SK-N-SH treated with all-trans-retinoic acid at 6 μM for 48 hours (cell line): Measurements from ENCODE around the gene EPB42.
"Not testable (repeated sequence)": the region's sequence is repeated elsewhere in the genome, so short reads cannot be mapped to it uniquely, and the experiment has no call there.

ENCODE experiments used
- ATAC-seq: fragments of 200-7000 bp; cut with Tn5 transposase; 3 replicates; pipeline ENCODE4 v1.9.1; 2020; ENCODE audit warnings: mild to moderate bottlenecking, moderate library complexity
- BACH2 ChIP-seq: fragments of 250-450 bp; sonication (Bioruptor Pico); IDR thresholded peaks from 2 replicates; pipeline ENCODE4 v1.9.0; 2021; ENCODE audit warnings: mild to moderate bottlenecking, borderline replicate concordance
- CSDC2 ChIP-seq: fragments of 250-450 bp; sonication (Bioruptor Pico); IDR thresholded peaks from 2 replicates; pipeline ENCODE4 v1.5.0; 2020; ENCODE audit warnings: mild to moderate bottlenecking, moderate library complexity
- CSRNP3 ChIP-seq: fragments of 250-450 bp; sonication (Bioruptor Pico); IDR thresholded peaks from 2 replicates; pipeline ENCODE4 v1.5.1; 2021; ENCODE audit warnings: mild to moderate bottlenecking, moderate library complexity
- ESRRG ChIP-seq: fragments of 250-450 bp; sonication (Bioruptor Pico); IDR thresholded peaks from 2 replicates; pipeline ENCODE4 v1.6.1; 2021; ENCODE audit warnings: mild to moderate bottlenecking
- GLIS3 ChIP-seq: fragments of 250-450 bp; sonication (Bioruptor Pico); IDR thresholded peaks from 2 replicates; pipeline ENCODE4 v1.5.0; 2020; ENCODE audit warnings: mild to moderate bottlenecking, moderate library complexity
- OSR1 ChIP-seq: fragments of 250-450 bp; sonication (Bioruptor Pico); IDR thresholded peaks from 2 replicates; pipeline ENCODE4 v1.8.0; 2022; ENCODE audit warnings: moderate library complexity, mild to moderate bottlenecking, inconsistent platforms
- PATZ1 ChIP-seq: fragments of 250-450 bp; sonication (Bioruptor Pico); IDR thresholded peaks from 2 replicates; pipeline ENCODE4 v1.8.0; 2020; ENCODE audit warnings: mild to moderate bottlenecking, moderate library complexity, borderline replicate concordance
- POU6F1 ChIP-seq: fragments of 250-450 bp; sonication (Bioruptor Pico); IDR thresholded peaks from 2 replicates; pipeline ENCODE4 v1.8.0; 2021; ENCODE audit warnings: low read depth, mild to moderate bottlenecking, moderate library complexity, borderline replicate concordance
- PPARA ChIP-seq: fragments of 250-450 bp; sonication (Bioruptor Pico); IDR thresholded peaks from 2 replicates; pipeline ENCODE4 v1.5.0; 2020; ENCODE audit warnings: mild to moderate bottlenecking, borderline replicate concordance
- RARB ChIP-seq: fragments of 250-450 bp; sonication (Bioruptor Pico); IDR thresholded peaks from 2 replicates; pipeline ENCODE4 v1.8.0; 2021; ENCODE audit warnings: mild to moderate bottlenecking, moderate library complexity
- SNAI2 ChIP-seq: fragments of 250-450 bp; sonication (Bioruptor Pico); IDR thresholded peaks from 2 replicates; pipeline ENCODE4 v1.5.0; 2020; ENCODE audit warnings: mild to moderate bottlenecking, moderate library complexity
- TCF4 ChIP-seq: fragments of 250-450 bp; sonication (Bioruptor Pico); IDR thresholded peaks from 2 replicates; pipeline ENCODE4 v1.8.0; 2021; ENCODE audit warnings: mild to moderate bottlenecking, moderate library complexity, borderline replicate concordance
- TOX ChIP-seq: fragments of 250-450 bp; sonication (Bioruptor Pico); IDR thresholded peaks from 2 replicates; pipeline ENCODE4 v1.8.0; 2021; ENCODE audit warnings: mild to moderate bottlenecking, moderate library complexity, borderline replicate concordance
- TSHZ2 ChIP-seq: fragments of 250-450 bp; sonication (Bioruptor Pico); IDR thresholded peaks from 2 replicates; pipeline ENCODE4 v1.5.0; 2020; ENCODE audit warnings: mild to moderate bottlenecking, moderate library complexity
- ZC3H10 ChIP-seq: fragments of 250-450 bp; sonication (Bioruptor Pico); IDR thresholded peaks from 2 replicates; pipeline ENCODE4 v1.5.1; 2021; ENCODE audit warnings: mild to moderate bottlenecking, moderate library complexity
- ZFP3 ChIP-seq: fragments of 250-450 bp; sonication (Bioruptor Pico); IDR thresholded peaks from 2 replicates; pipeline ENCODE4 v1.5.0; 2020; ENCODE audit warnings: mild to moderate bottlenecking, moderate library complexity
- ZFP30 ChIP-seq: fragments of 450-650 bp; formaldehyde crosslinking; IDR thresholded peaks from 2 replicates; pipeline ENCODE4 v1.5.0; 2022; ENCODE audit warnings: mild to moderate bottlenecking, moderate library complexity
- ZNF565 ChIP-seq: fragments of 450-650 bp; formaldehyde crosslinking; conservative IDR thresholded peaks from 2 replicates; pipeline ENCODE4 v1.5.0; 2020; ENCODE audit warnings: low read depth, mild to moderate bottlenecking, moderate library complexity

Gene EPB42

GRCh38 chr15:43183270-43183669 is 37.5 kb downstream of the EPB42 start:
- no peak for ATAC-seq
- TF ChIP-seq POU6F1 (CRISPR knock-in tag) (no peak), ZC3H10 (CRISPR knock-in tag) (no peak), SNAI2 (CRISPR knock-in tag) (no peak), CSDC2 (no peak)
- TF ChIP-seq, all 23 proteins: peak for 0

GRCh38 chr15:43177147-43177546 is 43.7 kb downstream of the EPB42 start:
- not testable (repeated sequence) for ATAC-seq

- ATAC-seq, result not testable (repeated sequence)
Measured at GRCh38 chr15:43175656-43176309, 45.0 kb downstream of the EPB42 start.

GRCh38 chr15:43169888-43170287 is 50.9 kb downstream of the EPB42 start:
- no peak for ATAC-seq
- no peak for TF ChIP-seq BACH2 (CRISPR knock-in tag)
- no peak for TF ChIP-seq TSHZ2 (CRISPR knock-in tag)
- TF ChIP-seq ZNF565 (CRISPR knock-in tag), result no peak
- TF ChIP-seq ESRRG, result no peak
- TF ChIP-seq RARB (CRISPR knock-in tag), result no peak
- no peak for TF ChIP-seq ZFP30 (CRISPR knock-in tag)

GRCh38 chr15:43168192-43169107 is 52.4 kb downstream of the EPB42 start:
- no peak for ATAC-seq
- TF ChIP-seq TSHZ2 (CRISPR knock-in tag) (no peak), SNAI2 (CRISPR knock-in tag) (no peak), ZFP3 (CRISPR knock-in tag) (no peak), TOX (CRISPR knock-in tag) (no peak), CSRNP3 (CRISPR knock-in tag) (no peak), TCF4 (CRISPR knock-in tag) (no peak), ZC3H10 (CRISPR knock-in tag) (no peak), PATZ1 (CRISPR knock-in tag) (no peak), OSR1 (CRISPR knock-in tag) (no peak), GLIS3 (CRISPR knock-in tag) (no peak), CSDC2 (no peak), PPARA (CRISPR knock-in tag) (no peak), RARB (CRISPR knock-in tag) (no peak), ZFP30 (CRISPR knock-in tag) (no peak)
- TF ChIP-seq, all 23 proteins: peak for 0

- not testable (repeated sequence) for ATAC-seq
Measured at GRCh38 chr15:43167261-43167660, 53.6 kb downstream of the EPB42 start.
